Neural progenitor cell (in vitro differentiated cells): Measurements from ENCODE around the gene ORC4. TPM values are rescaled to one million over a fixed set of nuclear protein-coding genes. Genes with fewer than 3 reads are reported as not detected.

Experiments used
- DNase-seq: peaks from one replicate; pipeline ENCODE4 v3.0.0-alpha.2; 2016; ENCODE audit warnings: low spot score
- H2AFZ ChIP-seq: fragments of 200-600 bp; sonication (generic); replicated peaks from 2 replicates; pipeline ENCODE4 v1.6.1; 2016; ENCODE audit warnings: antibody characterized with exemption
- H3F3A ChIP-seq: fragments of 200-600 bp; sonication (generic); 2 replicates; pipeline ENCODE4 v1.6.1; 2016; ENCODE audit warnings: antibody characterized with exemption, low read depth
- H3K27ac ChIP-seq: fragments of 200-600 bp; sonication (generic); 2 replicates; pipeline ENCODE4 v1.5.1; 2016; ENCODE audit warnings: mild to moderate bottlenecking
- H3K27me3 ChIP-seq: fragments of 200-600 bp; sonication (generic); 2 replicates; pipeline ENCODE4 v1.6.1; 2016; ENCODE audit warnings: mild to moderate bottlenecking, moderate library complexity
- H3K36me3 ChIP-seq: fragments of 200-600 bp; sonication (generic); 2 replicates; pipeline ENCODE4 v1.5.1; 2016
- H3K4me1 ChIP-seq: fragments of 200-600 bp; sonication (generic); 2 replicates; pipeline ENCODE4 v1.6.1; 2016; ENCODE audit warnings: mixed run types
- H3K4me2 ChIP-seq: fragments of 200-600 bp; sonication (generic); 2 replicates; pipeline ENCODE4 v1.6.1; 2016
- H3K4me3 ChIP-seq: fragments of 200-600 bp; sonication (generic); 2 replicates; pipeline ENCODE4 v1.5.1; 2016
- H3K79me2 ChIP-seq: fragments of 200-600 bp; sonication (generic); 2 replicates; pipeline ENCODE4 v1.6.1; 2016; ENCODE audit warnings: low read depth
- H3K9ac ChIP-seq: fragments of 200-600 bp; sonication (generic); 2 replicates; pipeline ENCODE4 v1.6.1; 2016
- H3K9me3 ChIP-seq: fragments of 200-600 bp; sonication (generic); 2 replicates; pipeline ENCODE4 v1.5.1; 2016; ENCODE audit warnings: low read depth
- H4K20me1 ChIP-seq: fragments of 200-600 bp; sonication (generic); 2 replicates; pipeline ENCODE4 v1.6.1; 2016; ENCODE audit warnings: low read depth
- H3K27ac Mint-ChIP-seq: 3 replicates; pipeline ENCODE4 v1.8.0; 2021; ENCODE audit warnings: mixed read lengths
- H3K27me3 Mint-ChIP-seq: 2 replicates; pipeline ENCODE4 v1.8.0; 2022; ENCODE audit warnings: low read depth, mild to moderate bottlenecking, inconsistent platforms, moderate library complexity, mixed read lengths; ENCODE audit not compliant: insufficient read depth
- H3K36me3 Mint-ChIP-seq: 3 replicates; pipeline ENCODE4 v1.8.0; 2021; ENCODE audit warnings: mixed read lengths
- H3K4me1 Mint-ChIP-seq: 3 replicates; pipeline ENCODE4 v1.8.0; 2021; ENCODE audit warnings: mixed read lengths
- H3K4me3 Mint-ChIP-seq: 3 replicates; pipeline ENCODE4 v1.8.0; 2021; ENCODE audit warnings: mild to moderate bottlenecking, moderate library complexity, mixed read lengths
- H3K9me3 Mint-ChIP-seq: 3 replicates; pipeline ENCODE4 v1.8.0; 2020; ENCODE audit warnings: mixed read lengths
- EZH2 ChIP-seq: fragments of 200-600 bp; sonication (generic); IDR thresholded peaks from 2 replicates; pipeline ENCODE4 v1.6.1; 2017; ENCODE audit warnings: antibody characterized with exemption, mild to moderate bottlenecking, moderate library complexity
- EZH2phosphoT487 ChIP-seq: fragments of 200-600 bp; sonication (generic); IDR thresholded peaks from 2 replicates; pipeline ENCODE4 v1.6.1; 2017; ENCODE audit warnings: antibody characterized with exemption
- total RNA-seq: library from RNA; depleted of rRNA; stranded (reverse); fragments of >200 nt; gene quantifications from 2 replicates; pipeline ENCODE4 v1.2.3, GENCODE V29; 2015; ENCODE audit warnings: low replicate concordance
- TF ChIP-seq, protein P1 (sequence below): fragments of 200-600 bp; sonication (generic); IDR thresholded peaks from 2 replicates; pipeline ENCODE4 v1.5.1; 2017; ENCODE audit warnings: antibody characterized with exemption, mild to moderate bottlenecking

The ORC4 gene
- total RNA-seq, 1 donor from 2014 or later: 314 TPM

DNA sequence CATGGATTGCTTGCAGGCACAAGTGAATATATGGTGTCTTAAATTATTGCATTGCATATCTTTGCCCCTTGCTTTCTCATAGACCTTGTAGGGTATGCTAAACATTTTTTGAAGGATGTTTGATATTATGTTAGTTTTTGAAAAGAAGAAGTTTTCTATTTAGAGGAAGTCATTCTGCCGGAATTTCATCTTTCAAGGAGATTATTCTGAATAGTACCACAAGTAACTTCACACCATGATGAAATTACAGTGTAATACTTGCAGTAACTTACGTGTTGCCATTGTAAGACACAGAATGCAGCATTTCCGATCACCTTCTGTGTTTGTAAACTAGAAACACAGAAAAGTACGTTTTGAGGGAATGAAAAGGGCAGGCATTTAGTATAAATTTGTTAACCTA, 103.8 kb downstream of the ORC4 start:
- no peak overlapping the region for H3K27ac ChIP-seq
- H3K4me2 ChIP-seq: no peak overlapping the region
- H3K4me1 ChIP-seq: peaks cover 9% of the 10 kb centered on the region
- no peaks in the 10 kb centered on the region for H3K36me3 ChIP-seq
- Mint-ChIP-seq H3K4me3 (no peak overlapping the region), H3K36me3 (peaks cover 5% of the 10 kb centered on the region), H3K27ac (no peak overlapping the region), H3K4me1 (peaks cover 7% of the 10 kb centered on the region), H3K27me3 (no peaks in the 10 kb centered on the region), H3K9me3 (no peaks in the 10 kb centered on the region)
- no peak overlapping the region for H3K4me3 ChIP-seq
- TF ChIP-seq EZH2: no peak
- TF ChIP-seq EZH2phosphoT487: no peak
- TF ChIP-seq, protein P1, sequence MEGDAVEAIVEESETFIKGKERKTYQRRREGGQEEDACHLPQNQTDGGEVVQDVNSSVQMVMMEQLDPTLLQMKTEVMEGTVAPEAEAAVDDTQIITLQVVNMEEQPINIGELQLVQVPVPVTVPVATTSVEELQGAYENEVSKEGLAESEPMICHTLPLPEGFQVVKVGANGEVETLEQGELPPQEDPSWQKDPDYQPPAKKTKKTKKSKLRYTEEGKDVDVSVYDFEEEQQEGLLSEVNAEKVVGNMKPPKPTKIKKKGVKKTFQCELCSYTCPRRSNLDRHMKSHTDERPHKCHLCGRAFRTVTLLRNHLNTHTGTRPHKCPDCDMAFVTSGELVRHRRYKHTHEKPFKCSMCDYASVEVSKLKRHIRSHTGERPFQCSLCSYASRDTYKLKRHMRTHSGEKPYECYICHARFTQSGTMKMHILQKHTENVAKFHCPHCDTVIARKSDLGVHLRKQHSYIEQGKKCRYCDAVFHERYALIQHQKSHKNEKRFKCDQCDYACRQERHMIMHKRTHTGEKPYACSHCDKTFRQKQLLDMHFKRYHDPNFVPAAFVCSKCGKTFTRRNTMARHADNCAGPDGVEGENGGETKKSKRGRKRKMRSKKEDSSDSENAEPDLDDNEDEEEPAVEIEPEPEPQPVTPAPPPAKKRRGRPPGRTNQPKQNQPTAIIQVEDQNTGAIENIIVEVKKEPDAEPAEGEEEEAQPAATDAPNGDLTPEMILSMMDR: no peak
- no peak for DNase-seq
- H3K79me2 ChIP-seq: no peaks in the 10 kb centered on the region
- H3K9ac ChIP-seq: no peak overlapping the region
- no peak overlapping the region for H2AFZ ChIP-seq
- no peaks in the 10 kb centered on the region for H3K27me3 ChIP-seq
- peaks cover 4% of the 10 kb centered on the region for H3F3A ChIP-seq
- H4K20me1 ChIP-seq: no peaks in the 10 kb centered on the region
- H3K9me3 ChIP-seq: no peaks in the 10 kb centered on the region

DNA sequence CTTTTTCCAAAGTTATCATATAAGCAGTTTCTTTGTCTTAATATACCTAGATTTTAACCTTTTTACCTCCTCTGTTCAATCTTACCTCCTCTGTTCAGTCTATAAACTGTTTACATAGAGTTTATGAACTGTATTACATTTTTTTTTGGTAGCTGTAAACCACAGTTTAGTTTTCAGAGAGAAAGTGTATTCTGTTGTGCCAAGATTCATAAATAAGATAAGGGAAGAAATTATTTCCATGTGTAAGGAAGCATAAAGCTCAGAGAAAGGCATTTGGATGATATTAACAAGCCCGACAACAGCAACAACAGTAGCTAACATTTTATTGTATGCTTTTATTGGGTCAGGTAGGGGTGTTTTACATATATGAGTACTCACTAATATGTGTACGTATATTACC, 104.5 kb downstream of the ORC4 start:
- no peak overlapping the region for H3K4me3 Mint-ChIP-seq
- H3K9me3 ChIP-seq: no peaks in the 10 kb centered on the region
- no peak overlapping the region for H3K27ac Mint-ChIP-seq

DNA sequence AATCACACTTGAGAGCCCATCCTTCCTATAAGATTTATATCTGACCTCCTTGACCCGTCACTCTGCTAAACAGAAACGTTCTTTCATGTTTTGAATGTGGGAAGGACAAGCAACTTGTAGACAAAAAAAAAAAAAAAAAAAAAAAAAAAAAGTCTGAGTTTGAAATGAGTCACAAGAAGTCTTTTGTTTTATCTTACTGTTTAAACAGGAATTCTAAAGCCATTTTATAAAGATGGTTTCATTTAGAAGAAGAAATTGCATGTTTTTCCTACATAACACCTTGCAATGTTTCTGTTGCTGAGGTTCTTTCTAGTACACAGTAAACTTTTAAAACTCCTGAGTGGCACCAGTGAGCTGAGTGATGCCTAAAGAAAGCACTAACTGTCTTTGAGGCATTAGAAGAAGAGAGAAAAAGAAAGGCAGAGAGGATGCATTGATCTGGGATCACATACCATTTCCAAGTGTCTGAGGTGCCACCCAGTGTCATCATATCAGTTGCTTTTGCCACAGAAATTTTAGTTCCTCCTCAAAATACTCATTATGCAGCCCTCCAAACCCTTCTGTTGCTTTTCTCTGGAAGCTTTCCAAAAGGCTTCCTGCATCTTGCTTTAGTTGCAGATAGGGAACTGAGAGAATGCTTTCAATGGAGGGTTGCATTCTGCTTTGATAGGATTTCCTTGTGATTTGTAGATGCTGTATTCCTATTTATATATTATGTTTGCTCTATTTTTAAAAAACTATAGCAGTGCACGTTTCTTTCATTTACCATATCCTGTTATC, 106.6 kb downstream of the ORC4 start:
- H3K4me2 ChIP-seq: no peak overlapping the region

More for the DNA sequence above, 104.5 kb downstream of the ORC4 start:
- Mint-ChIP-seq H3K27me3 (no peaks in the 10 kb centered on the region), H3K9me3 (no peaks in the 10 kb centered on the region), H3K4me1 (peaks cover 7% of the 10 kb centered on the region), H3K36me3 (peaks cover 3% of the 10 kb centered on the region)
- no peak for TF ChIP-seq EZH2phosphoT487
- TF ChIP-seq, protein P1: no peak
- no peak for TF ChIP-seq EZH2
- peaks cover 9% of the 10 kb centered on the region for H3K4me1 ChIP-seq
- no peak overlapping the region for H2AFZ ChIP-seq
- no peaks in the 10 kb centered on the region for H4K20me1 ChIP-seq
- no peak overlapping the region for H3K27ac ChIP-seq
- H3F3A ChIP-seq: peaks cover 4% of the 10 kb centered on the region
- no peak overlapping the region for H3K4me2 ChIP-seq
- H3K9ac ChIP-seq: no peak overlapping the region
- no peak overlapping the region for H3K4me3 ChIP-seq
- H3K27me3 ChIP-seq: no peaks in the 10 kb centered on the region
- no peaks in the 10 kb centered on the region for H3K79me2 ChIP-seq
- no peaks in the 10 kb centered on the region for H3K36me3 ChIP-seq
- DNase-seq: no peak

More for the DNA sequence above, 106.6 kb downstream of the ORC4 start:
- no peaks in the 10 kb centered on the region for H3K9me3 ChIP-seq
- H3K79me2 ChIP-seq: no peaks in the 10 kb centered on the region
- DNase-seq: peak; percentile 3
- H3K36me3 Mint-ChIP-seq: no peaks in the 10 kb centered on the region
- no peaks in the 10 kb centered on the region for H3K27me3 ChIP-seq
- peaks cover 9% of the 10 kb centered on the region for H3K4me1 ChIP-seq
- no peak overlapping the region for H3K27ac Mint-ChIP-seq
- H3K27me3 Mint-ChIP-seq: no peaks in the 10 kb centered on the region
- TF ChIP-seq, protein P1: no peak
- TF ChIP-seq EZH2 (no peak), EZH2phosphoT487 (no peak)
- no peak overlapping the region for H2AFZ ChIP-seq
- no peak overlapping the region for H3K9ac ChIP-seq
- H3K36me3 ChIP-seq: no peaks in the 10 kb centered on the region
- no peak overlapping the region for H3K4me3 Mint-ChIP-seq
- no peak overlapping the region for H3K27ac ChIP-seq
- no peak overlapping the region for H3K4me3 ChIP-seq
- no peaks in the 10 kb centered on the region for H4K20me1 ChIP-seq
- H3K4me1 Mint-ChIP-seq: peaks cover 7% of the 10 kb centered on the region
- no peaks in the 10 kb centered on the region for H3K9me3 Mint-ChIP-seq
- H3F3A ChIP-seq: peaks cover 4% of the 10 kb centered on the region
